ENCODE results near the gene FAM47E.

FAM47E gene

DNA sequence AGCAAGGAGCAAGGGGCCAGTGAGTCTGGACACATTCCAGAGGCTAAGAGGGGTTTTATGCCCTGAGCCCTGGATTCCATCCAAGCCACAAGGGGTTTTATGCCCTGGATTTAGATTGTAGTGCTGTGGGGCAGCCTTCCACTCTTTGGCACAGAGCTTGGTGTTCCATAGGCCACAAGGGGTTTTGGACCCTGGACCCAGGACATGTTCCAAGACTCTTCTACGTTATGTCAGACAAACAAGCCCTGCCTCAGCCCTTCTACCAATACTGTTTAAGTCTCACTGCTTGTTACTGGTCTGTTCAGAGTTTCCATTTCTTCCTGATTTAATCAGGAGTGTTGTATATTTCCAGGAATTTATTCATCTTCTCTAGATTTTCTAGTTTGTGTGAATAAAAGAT, 25.1 kb upstream of the FAM47E start:
- DNase-seq (ENCODE audit: low read depth), result no peak
- TF ChIP-seq, protein P1, sequence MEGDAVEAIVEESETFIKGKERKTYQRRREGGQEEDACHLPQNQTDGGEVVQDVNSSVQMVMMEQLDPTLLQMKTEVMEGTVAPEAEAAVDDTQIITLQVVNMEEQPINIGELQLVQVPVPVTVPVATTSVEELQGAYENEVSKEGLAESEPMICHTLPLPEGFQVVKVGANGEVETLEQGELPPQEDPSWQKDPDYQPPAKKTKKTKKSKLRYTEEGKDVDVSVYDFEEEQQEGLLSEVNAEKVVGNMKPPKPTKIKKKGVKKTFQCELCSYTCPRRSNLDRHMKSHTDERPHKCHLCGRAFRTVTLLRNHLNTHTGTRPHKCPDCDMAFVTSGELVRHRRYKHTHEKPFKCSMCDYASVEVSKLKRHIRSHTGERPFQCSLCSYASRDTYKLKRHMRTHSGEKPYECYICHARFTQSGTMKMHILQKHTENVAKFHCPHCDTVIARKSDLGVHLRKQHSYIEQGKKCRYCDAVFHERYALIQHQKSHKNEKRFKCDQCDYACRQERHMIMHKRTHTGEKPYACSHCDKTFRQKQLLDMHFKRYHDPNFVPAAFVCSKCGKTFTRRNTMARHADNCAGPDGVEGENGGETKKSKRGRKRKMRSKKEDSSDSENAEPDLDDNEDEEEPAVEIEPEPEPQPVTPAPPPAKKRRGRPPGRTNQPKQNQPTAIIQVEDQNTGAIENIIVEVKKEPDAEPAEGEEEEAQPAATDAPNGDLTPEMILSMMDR (IDR thresholded peaks at IDR 0.05; ENCODE audit: low read depth, low read length, missing control alignments), result no peak
- H3K4me3 ChIP-seq (ENCODE audit: low read depth, low read length), result no peak overlapping the region

DNA sequence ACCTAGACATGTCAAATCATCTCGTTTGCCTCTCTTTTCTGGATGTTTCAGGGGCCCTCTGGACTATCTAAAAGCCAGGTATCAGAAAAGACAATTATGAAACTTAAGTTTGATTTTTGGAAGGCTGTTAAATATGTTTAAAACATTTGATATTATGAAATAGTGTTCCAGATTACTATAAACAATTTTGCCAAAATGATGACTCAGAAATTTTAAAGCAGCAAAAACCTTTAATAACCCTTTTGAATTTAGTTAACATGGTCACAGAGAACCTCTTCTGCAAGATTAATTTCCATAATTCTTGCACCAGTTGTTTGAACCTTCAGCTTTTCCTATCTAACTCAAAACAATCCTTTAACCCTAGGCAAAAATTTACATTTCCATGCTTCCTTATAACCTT, 18.8 kb upstream of the FAM47E start:
- TF ChIP-seq, protein P1 (IDR thresholded peaks at IDR 0.05; ENCODE audit: low read depth, low read length, missing control alignments), result no peak
- no peak overlapping the region for H3K4me3 ChIP-seq (ENCODE audit: low read depth, low read length)
- DNase-seq (ENCODE audit: low read depth), result no peak

DNA sequence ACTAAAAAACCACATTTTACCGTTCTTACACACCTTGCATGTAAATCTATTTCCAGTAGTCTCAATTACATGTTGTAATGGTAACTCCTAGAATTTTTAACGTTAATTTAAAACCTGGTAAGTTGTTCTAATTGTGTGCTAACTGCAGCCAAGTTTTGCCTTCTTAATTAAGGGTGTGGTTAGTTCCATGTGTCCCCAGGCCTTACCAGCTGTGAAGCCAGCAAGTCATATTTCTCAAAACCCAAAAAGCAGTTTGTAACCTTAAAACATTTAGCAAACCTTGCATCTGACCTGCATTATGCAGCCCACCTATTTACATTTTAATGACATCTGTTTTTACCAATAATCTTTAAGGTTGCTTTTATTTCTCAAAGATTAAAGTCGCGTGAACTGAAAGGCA, 18.4 kb upstream of the FAM47E start:
- no peak overlapping the region for H3K4me3 ChIP-seq (ENCODE audit: low read depth, low read length)
- DNase-seq (ENCODE audit: low read depth), result no peak
- TF ChIP-seq, protein P1 (IDR thresholded peaks at IDR 0.05; ENCODE audit: low read depth, low read length, missing control alignments), result no peak

- TF ChIP-seq, protein P1 (IDR thresholded peaks at IDR 0.05; ENCODE audit: low read depth, low read length, missing control alignments), result no peak
- no peak overlapping the region for H3K4me3 ChIP-seq (ENCODE audit: low read depth, low read length)
- DNase-seq (ENCODE audit: low read depth), result no peak
These were observed 18.0 kb upstream of the FAM47E start for GRCh38 chr4:76233529-76233928.

DNA sequence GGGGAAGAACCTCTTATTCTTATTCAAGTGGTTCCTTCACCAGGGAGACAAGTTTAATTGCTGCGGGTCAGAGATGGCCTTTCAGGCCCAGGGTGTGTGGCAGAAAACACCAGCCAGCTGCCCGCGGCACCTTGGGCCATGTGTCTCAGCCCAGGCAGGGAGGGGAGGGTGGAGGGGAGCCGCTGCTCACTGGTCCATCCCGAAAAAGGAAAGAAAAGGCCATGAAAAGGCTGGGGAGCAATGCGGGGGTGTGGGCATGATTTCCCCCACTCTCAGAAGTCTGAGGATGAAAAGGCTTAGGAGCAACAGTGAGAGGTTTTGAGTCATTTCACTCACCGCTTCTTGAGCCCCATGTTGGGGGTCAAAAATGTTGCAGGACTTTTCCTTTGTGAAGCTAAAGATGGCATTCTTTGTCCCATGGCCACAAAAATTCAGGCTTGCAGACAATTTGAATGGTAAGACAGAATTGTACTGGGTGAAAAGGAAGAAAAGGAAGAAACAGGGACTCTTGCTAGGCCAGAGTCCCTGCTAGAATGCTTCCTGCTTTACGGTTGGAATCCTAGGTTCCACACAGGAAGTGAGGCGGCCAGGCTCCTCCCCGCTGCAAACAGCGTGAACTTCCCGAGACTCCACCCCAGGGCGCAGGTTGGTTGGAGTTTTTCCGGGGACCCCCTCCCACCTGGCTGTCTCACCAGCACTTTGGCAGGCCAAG, 17.4 kb upstream of the FAM47E start:
- H3K4me3 ChIP-seq (ENCODE audit: low read depth, low read length), result no peak overlapping the region
- TF ChIP-seq, protein P1 (IDR thresholded peaks at IDR 0.05; ENCODE audit: low read depth, low read length, missing control alignments), result no peak
- no peak for DNase-seq (ENCODE audit: low read depth)

DNA sequence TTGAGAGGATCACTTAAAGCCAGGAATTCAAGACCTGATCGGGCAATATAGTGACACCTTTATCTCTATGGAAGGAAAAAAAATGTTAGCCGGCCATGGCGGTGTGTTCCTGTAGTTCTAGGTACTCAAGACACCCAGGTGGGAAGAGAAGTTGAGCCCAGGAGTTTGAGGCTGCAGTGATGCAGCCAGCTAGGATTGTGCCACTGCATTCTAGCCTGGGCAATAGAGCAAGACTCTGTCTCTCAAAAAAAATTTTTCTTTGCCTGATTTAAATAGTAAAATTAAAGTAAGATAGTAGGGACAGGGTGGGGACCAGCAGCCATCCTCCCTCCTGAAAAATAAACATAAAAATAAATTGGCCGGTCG, 16.9 kb upstream of the FAM47E start:
- TF ChIP-seq, protein P1 (IDR thresholded peaks at IDR 0.05; ENCODE audit: low read depth, low read length, missing control alignments), result no peak
- no peak for DNase-seq (ENCODE audit: low read depth)
- H3K4me3 ChIP-seq (ENCODE audit: low read depth, low read length), result no peak overlapping the region

- no peak overlapping the region for H3K4me3 ChIP-seq (ENCODE audit: low read depth, low read length)
- DNase-seq (ENCODE audit: low read depth), result no peak
- TF ChIP-seq, protein P1 (IDR thresholded peaks at IDR 0.05; ENCODE audit: low read depth, low read length, missing control alignments), result no peak
These were observed 16.1 kb upstream of the FAM47E start for GRCh38 chr4:76235407-76235806.
